DMS153 treated with DMSO at 0.1 percent for 48 hours (cell line): ENCODE measurements around the gene CRYZ.
"Not testable (repeated sequence)": the region's sequence is repeated elsewhere in the genome, so short reads cannot be mapped to it uniquely, and the experiment has no call there.

Experiments
- DNase-seq: peaks from one replicate; lab custom pipeline; 2025; ENCODE audit not compliant: unreplicated experiment; lab: John Stamatoyannopoulos, UW

CRYZ gene, protein sequence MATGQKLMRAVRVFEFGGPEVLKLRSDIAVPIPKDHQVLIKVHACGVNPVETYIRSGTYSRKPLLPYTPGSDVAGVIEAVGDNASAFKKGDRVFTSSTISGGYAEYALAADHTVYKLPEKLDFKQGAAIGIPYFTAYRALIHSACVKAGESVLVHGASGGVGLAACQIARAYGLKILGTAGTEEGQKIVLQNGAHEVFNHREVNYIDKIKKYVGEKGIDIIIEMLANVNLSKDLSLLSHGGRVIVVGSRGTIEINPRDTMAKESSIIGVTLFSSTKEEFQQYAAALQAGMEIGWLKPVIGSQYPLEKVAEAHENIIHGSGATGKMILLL

DNA sequence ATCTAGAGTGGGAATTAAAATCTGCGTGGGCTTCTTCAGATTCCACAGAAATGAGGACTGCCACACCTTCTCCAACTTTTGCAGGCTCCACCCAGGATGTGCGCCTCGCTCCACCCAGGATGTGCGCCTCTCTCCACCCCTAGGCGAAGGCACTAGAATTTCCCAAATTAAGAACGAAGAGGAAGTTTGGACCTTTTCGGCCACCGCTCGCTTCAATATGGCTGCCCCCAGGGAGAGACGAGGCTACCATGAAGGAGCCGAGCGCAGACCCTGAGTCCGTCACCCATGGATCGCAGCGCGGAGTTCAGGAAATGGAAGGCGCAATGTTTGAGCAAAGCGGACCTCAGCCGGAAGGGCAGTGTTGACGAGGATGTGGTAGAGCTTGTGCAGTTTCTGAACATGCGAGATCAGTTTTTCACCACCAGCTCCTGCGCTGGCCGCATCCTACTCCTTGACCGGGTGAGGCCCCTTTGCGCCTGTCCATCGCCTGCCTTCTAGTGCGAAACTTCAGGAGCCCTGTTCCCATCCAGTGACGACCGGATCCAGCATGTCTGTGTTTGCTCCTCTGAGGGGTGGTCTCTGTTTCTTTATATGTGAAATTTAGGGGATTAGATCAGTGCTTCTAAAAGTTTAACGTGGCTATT is at the start of gene CRYZ, which contains the start of gene TYW3:
Gene CRYZ, minus strand, starts transcription at position 91 of the 644 bp plus-strand sequence. CDS start 8,229 bp downstream, outside the sequence.
Gene TYW3, plus strand, starts transcription at position 193 of the 644 bp plus-strand sequence. Its CDS starts 93 bp downstream, at position 286.
- peak; percentile 89 for DNase-seq

DNA sequence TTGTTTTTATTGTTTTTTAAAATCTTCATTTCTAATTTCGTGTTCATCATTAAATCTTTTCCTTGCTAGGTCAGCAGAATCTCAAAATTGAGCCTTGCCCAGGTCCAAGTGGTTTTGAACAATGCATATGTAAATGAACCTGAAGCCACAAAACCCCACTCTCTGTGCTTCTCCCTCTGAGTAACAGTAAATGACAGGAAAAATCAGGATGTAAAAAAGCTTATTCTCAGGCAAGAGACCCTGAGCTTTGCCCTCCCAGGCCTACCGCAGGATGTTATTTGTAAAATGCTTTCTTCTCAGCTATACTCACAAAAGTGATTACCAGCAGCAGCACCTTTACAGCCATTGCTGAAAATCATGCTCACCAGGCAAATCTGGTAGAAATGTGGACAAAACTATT is 47.7 kb upstream of the CRYZ start:
- DNase-seq = no peak

GRCh38 chr1:74779750-74780149 is 46.9 kb upstream of the CRYZ start:
- DNase-seq = no peak

DNA sequence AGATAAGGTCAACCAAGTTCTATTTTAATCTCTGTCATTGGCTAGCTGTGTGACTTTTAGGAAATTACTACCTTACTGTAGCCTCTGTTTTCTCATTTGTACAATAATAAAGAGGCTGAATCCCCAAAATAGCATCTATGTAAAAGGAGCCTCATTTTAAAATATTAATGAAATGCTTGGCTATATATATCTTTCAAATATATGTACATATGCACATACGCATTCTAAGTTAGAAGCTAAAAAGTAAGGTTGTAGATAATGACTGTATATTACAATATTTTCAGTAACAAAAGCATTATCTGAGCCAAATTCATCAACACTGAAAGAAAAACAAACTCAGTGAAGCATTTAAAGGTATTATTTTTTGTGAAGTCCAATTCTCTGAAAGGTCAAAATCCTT is 44.7 kb upstream of the CRYZ start:
- DNase-seq = no peak

GRCh38 chr1:74775735-74776134 is 42.9 kb upstream of the CRYZ start:
- DNase-seq = no peak

DNA sequence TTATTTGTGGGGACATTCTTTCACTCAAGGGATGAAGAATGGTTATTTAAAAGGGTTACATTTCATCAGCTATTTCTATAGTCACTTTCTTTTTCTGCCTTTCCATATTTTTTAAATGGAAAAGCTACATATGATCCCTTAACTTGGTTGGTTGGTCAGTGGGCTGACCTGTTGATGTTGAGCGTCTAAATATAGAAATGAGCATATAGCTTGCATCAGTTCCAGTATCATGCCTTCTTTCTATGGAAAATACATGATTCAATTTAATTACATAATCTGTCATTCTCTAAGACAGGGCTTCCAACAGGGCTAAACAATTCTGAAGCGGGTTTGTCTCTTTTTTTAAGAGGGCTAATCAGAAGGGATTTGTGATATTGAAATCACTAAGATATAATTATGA is 40.7 kb upstream of the CRYZ start:
- DNase-seq = no peak

GRCh38 chr1:74772945-74773344 is 40.1 kb upstream of the CRYZ start:
- DNase-seq = no peak

DNA sequence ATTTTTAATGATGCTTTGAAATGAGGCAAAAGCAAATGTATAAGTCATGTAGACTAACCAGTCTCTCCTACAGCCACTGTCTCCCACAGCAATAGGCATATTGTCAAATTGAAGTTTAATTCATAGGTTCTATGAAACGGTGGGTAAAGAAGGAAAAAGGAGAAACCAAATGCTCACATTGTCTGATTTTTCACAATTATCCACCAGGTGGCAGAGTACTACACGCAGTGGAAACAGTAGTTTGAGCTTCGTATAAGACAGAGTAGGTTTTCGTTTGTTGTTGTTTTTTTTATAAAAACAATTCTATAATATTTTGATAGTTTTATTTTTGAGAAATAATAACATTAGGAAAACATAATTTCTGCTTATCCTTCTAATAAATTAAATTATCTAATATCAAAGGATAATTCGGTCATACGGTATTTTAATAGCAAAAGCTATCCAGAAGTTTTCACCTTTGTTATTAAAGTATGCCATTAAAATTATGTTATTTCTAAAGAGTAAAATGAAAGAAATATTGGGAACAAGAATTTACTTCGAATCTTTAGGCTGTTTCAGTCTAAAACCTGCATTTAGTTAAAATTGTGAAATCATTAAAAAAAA is 39.2 kb upstream of the CRYZ start:
- DNase-seq = peak; percentile 70

DNA sequence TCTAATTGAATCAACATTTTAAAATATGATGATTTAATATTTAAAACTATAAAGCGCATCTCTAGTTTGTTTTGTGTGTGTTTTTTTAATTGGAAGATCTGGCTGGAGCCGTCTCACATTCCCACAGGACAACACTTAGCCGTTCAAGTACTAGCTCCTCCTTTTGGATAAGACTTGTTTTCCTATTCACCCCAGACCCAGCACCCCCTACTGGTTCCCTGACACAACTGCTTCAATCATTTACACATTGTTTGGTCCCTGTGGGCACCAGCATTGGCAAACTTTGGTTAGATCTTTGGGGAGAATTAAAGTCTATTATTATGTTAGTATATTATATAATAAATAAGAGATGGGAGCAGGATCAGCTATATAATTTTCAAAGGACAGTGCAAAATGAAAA is 34.6 kb upstream of the CRYZ start:
- DNase-seq = no peak

GRCh38 chr1:74766579-74766978 is 33.7 kb upstream of the CRYZ start:
- no peak for DNase-seq

DNA sequence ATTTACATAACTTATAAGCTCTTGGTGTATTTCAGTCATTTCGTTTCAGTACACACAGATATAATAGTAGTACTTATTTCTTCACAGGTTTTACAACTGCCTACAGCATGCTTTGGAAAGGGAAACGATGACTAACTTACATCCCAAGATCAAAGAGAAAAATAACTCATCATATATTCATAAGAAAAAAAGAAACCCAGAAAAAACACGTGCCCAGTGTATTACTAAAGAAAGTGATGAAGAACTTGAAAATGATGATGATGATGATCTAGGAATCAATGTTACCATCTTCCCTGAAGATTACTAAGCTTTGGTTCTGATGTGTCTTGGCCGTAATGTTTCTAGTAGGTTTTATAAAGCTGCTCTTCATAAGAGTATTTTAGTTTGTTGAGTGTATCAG is 31.0 kb upstream of the CRYZ start:
- DNase-seq = no peak

DNA sequence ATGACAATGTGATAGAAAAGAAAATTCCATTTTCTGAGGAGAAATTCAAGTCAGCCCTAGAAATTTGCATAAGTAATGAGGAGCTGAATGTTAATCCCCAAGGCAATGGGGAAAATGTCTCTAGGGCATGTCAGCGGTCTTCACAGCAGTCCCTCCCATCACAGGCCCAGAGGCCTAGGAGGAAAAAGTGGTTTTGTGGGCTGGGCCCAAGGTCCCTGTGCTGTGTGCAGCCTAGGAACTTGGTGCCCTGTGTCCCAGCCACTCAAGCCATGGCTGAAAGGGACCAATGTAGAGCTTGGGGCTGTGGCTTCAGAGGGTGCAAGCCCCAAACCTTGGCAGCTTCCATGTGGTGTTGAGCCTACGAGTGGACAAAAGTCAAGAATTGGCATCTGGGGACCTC is 23.8 kb upstream of the CRYZ start:
- not testable (repeated sequence) for DNase-seq

GRCh38 chr1:74755475-74755874 is 22.6 kb upstream of the CRYZ start:
- DNase-seq = no peak

- no peak for DNase-seq
These were observed 20.3 kb upstream of the CRYZ start for GRCh38 chr1:74753104-74753503.

GRCh38 chr1:74748960-74749359 is 16.1 kb upstream of the CRYZ start:
- DNase-seq = no peak

- not testable (repeated sequence) for DNase-seq
These were observed 12.4 kb upstream of the CRYZ start for GRCh38 chr1:74745247-74745646.

DNA sequence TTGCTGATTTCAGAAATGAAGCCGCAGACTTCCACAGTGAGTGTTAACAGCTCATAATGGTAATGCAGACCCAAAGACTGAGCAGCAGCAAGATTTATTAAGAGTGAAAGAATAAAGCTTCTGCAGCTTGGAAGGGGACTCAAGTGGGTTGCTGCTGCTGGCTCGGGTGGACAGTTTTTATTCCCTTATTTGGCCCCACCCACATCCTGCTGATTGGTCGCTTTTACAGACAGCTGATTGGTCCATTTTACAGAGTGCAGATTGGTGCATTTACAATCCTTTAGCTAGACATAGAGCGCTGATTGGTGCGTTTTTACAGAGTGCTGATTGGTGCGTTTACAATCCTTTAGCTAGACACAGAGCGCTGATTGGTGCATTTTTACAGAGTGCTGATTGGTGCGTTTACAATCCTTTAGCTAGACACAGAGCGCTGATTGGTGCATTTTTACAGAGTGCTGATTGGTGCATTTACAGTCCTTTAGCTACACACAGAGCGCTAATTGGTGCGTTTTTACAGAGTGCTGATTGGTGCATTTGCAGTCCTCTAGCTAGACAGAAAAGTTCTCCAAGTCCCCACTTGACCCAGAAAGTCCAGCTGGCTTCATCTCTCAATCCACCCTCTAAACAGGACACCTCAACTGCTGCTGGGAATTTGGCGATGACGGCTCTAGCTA is 7.6 kb upstream of the CRYZ start:
- not testable (repeated sequence) for DNase-seq

DNA sequence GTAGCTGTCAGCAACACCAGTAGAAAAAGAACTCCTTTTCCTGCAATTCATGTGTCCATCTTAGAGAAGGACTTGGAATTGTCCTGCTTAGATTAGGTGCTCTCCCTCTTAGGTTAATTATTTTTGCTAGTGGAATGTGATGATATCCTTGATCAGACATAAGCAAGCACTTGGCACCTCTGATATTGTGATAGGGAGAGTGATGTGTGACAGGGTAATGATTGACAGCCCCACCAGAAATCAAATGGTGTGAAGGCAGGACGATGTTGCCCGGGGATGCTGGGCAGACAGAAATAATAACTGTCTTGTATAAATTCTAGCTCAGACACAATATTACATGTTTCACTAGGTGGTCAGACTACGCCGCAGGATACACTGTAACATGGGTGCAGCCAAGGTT is 4.5 kb upstream of the CRYZ start:
- no peak for DNase-seq

GRCh38 chr1:74733604-74734484 is 994 bp upstream of the CRYZ start:
- peak; percentile 61 for DNase-seq

- DNase-seq = not testable (repeated sequence)
These were observed 541 bp downstream of the CRYZ start for GRCh38 chr1:74732071-74732946.
